Upper lobe of left lung (tissue), 4 donors: ENCODE results near the gene TNS3.

Source experiments
- POLR2A ChIP-seq, 4 donors: fragments of 450-650 bp; IDR thresholded peaks; one replicate each; pipeline ENCODE4 v1.5.1; 2016 to 2017; ENCODE audit warnings: antibody characterized with exemption in 4 of 4, mild to moderate bottlenecking in 2 of 4
- TF ChIP-seq, protein P1 (sequence below), 6 experiments: fragments of 450-650 bp in 4 of 6; fragments of 200-600 bp in 2 of 6; sonication (generic) in 2 of 6; IDR thresholded peaks; one replicate each; pipeline ENCODE4 v1.5.1; 2016 to 2019; ENCODE audit warnings: antibody characterized with exemption in 6 of 6

DNA sequence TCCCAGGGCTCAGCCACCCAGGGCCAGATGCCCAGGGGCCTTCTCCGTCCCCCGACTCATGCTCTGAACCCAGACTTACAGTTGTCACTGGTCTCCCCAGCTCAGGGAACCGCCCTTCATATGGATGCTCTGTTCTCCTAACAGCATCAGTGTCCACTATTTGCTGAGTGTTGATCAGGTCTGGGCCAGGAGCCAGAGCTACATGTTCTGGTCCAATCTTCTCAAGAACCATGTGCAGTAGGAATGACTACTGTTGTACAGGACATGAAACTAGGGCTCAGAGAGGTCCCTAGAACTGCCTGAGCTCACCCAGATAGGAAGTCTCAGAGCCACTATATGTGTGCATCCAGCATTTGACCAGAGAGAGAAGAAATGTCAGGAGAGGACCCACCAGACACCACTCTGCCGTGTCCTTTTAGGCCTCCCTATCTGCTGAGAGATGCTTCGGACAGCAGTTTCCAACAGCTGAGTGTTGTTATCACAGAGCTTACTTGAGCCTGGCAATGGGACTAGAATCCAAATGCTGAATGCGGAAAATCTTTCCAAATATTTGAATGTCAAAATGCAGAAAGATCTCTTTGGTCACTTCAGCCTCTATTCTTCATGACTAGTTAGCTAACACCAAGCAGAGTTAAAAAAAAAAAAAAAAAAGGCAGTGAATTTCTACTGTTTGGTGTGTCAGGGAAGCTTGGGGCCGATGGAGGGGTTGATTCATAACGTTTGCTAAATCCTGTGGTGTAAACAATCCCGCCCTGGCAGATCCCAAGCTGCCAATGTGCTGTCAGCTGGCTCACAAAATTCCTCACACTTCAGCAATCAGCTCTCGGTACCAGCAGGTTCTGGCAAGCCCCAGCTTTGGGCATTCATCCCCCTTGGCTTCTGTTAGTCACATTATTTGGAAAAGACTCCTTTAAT lies 246.1 kb downstream of the TNS3 start:
- TF ChIP-seq POLR2A (IDR thresholded peaks at IDR 0.05), result no peak
- TF ChIP-seq, protein P1, sequence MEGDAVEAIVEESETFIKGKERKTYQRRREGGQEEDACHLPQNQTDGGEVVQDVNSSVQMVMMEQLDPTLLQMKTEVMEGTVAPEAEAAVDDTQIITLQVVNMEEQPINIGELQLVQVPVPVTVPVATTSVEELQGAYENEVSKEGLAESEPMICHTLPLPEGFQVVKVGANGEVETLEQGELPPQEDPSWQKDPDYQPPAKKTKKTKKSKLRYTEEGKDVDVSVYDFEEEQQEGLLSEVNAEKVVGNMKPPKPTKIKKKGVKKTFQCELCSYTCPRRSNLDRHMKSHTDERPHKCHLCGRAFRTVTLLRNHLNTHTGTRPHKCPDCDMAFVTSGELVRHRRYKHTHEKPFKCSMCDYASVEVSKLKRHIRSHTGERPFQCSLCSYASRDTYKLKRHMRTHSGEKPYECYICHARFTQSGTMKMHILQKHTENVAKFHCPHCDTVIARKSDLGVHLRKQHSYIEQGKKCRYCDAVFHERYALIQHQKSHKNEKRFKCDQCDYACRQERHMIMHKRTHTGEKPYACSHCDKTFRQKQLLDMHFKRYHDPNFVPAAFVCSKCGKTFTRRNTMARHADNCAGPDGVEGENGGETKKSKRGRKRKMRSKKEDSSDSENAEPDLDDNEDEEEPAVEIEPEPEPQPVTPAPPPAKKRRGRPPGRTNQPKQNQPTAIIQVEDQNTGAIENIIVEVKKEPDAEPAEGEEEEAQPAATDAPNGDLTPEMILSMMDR (IDR thresholded peaks at IDR 0.05), result no peak
